DOHH2 (cell line): ENCODE results near the gene TMEM107.

Experiments
- H3F3A ChIP-seq: fragments of 200-600 bp; sonication (generic), shearing (Covaris generic); 2 replicates; pipeline ENCODE4 v1.6.0; 2016; ENCODE audit warnings: antibody characterized with exemption, mild to moderate bottlenecking; ENCODE audit not compliant: control insufficient read depth, insufficient read depth
- H3K27ac ChIP-seq: fragments of 200-600 bp; sonication (generic); 2 replicates; pipeline ENCODE4 v1.5.1; 2014; ENCODE audit warnings: low read depth, mild to moderate bottlenecking, low read length, moderate library complexity
- H3K27me3 ChIP-seq: fragments of 200-600 bp; sonication (generic); 2 replicates; pipeline ENCODE4 v1.6.1; 2014; ENCODE audit warnings: mild to moderate bottlenecking, low read length, mixed read lengths; ENCODE audit not compliant: control insufficient read depth
- H3K36me3 ChIP-seq: fragments of 200-600 bp; sonication (generic); 2 replicates; pipeline ENCODE4 v1.6.1; 2014; ENCODE audit warnings: mild to moderate bottlenecking, low read length, moderate library complexity, mixed read lengths; ENCODE audit not compliant: control insufficient read depth
- H3K4me1 ChIP-seq: fragments of 200-600 bp; sonication (generic); 2 replicates; pipeline ENCODE4 v1.6.1; 2014; ENCODE audit warnings: mild to moderate bottlenecking, low read length, mixed read lengths; ENCODE audit not compliant: control insufficient read depth
- H3K4me2 ChIP-seq: fragments of 200-600 bp; sonication (generic); 2 replicates; pipeline ENCODE4 v1.6.0; 2014; ENCODE audit warnings: mild to moderate bottlenecking, low read length, moderate library complexity
- H3K4me3 ChIP-seq: fragments of 200-600 bp; sonication (generic); 2 replicates; pipeline ENCODE4 v1.5.1; 2014; ENCODE audit warnings: mild to moderate bottlenecking, low read length, mixed read lengths
- H3K79me2 ChIP-seq: fragments of 200-600 bp; sonication (generic); 2 replicates; pipeline ENCODE4 v1.6.1; 2014; ENCODE audit warnings: mild to moderate bottlenecking, low read length, mixed read lengths; ENCODE audit not compliant: control insufficient read depth
- H3K9me2 ChIP-seq: fragments of 200-600 bp; sonication (generic); replicated peaks from 2 replicates; pipeline ENCODE4 v1.6.1; 2014; ENCODE audit warnings: mild to moderate bottlenecking, low read length, mixed read lengths; ENCODE audit not compliant: control insufficient read depth
- H3K9me3 ChIP-seq: fragments of 200-600 bp; sonication (generic); 2 replicates; pipeline ENCODE4 v1.6.1; 2014; ENCODE audit warnings: antibody characterized with exemption, low read length, mixed read lengths; ENCODE audit not compliant: control insufficient read depth, insufficient read depth
- H4K20me1 ChIP-seq: fragments of 200-600 bp; sonication (generic); 2 replicates; pipeline ENCODE4 v1.6.0; 2014; ENCODE audit warnings: low read depth, mild to moderate bottlenecking, antibody characterized with exemption, low read length, moderate library complexity; ENCODE audit not compliant: control insufficient read depth, insufficient read depth
- EZH2phosphoT487 ChIP-seq: fragments of 200-600 bp; sonication (generic); IDR thresholded peaks from 2 replicates; pipeline ENCODE4 v1.6.1; 2017; ENCODE audit warnings: borderline replicate concordance, mild to moderate bottlenecking, antibody characterized with exemption, low read length, moderate library complexity, mixed read lengths
- TF ChIP-seq, protein P1 (sequence below): fragments of 200-600 bp; sonication (generic); IDR thresholded peaks from one replicate; pipeline ENCODE4 v1.5.1; 2014; ENCODE audit warnings: antibody characterized with exemption, mild to moderate bottlenecking, low read depth, low read length; ENCODE audit not compliant: poor library complexity, severe bottlenecking

TMEM107 gene

GRCh38 chr17:8185582-8186445 lies 9.6 kb upstream of the TMEM107 start:
- H3F3A ChIP-seq: peaks cover 27% of the 10 kb centered on the region
- H3K36me3 ChIP-seq: no peaks in the 10 kb centered on the region; the same call in 1 of the 2 replicates
- H3K4me2 ChIP-seq: peak overlapping the region; percentile 86
- H3K79me2 ChIP-seq: peaks cover 21% of the 10 kb centered on the region
- 0 out of 2 replicates have a peak, but pooled peaks cover 6% of the 10 kb centered on the region for H3K27me3 ChIP-seq
- no peaks in the 10 kb centered on the region for H3K9me3 ChIP-seq
- TF ChIP-seq EZH2phosphoT487: no peak
- TF ChIP-seq, protein P1, sequence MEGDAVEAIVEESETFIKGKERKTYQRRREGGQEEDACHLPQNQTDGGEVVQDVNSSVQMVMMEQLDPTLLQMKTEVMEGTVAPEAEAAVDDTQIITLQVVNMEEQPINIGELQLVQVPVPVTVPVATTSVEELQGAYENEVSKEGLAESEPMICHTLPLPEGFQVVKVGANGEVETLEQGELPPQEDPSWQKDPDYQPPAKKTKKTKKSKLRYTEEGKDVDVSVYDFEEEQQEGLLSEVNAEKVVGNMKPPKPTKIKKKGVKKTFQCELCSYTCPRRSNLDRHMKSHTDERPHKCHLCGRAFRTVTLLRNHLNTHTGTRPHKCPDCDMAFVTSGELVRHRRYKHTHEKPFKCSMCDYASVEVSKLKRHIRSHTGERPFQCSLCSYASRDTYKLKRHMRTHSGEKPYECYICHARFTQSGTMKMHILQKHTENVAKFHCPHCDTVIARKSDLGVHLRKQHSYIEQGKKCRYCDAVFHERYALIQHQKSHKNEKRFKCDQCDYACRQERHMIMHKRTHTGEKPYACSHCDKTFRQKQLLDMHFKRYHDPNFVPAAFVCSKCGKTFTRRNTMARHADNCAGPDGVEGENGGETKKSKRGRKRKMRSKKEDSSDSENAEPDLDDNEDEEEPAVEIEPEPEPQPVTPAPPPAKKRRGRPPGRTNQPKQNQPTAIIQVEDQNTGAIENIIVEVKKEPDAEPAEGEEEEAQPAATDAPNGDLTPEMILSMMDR: no peak
- H3K4me1 ChIP-seq: peaks cover 32% of the 10 kb centered on the region
- no peaks in the 10 kb centered on the region for H3K9me2 ChIP-seq
- H4K20me1 ChIP-seq: 0 out of 2 replicates have a peak, but pooled peaks cover 6% of the 10 kb centered on the region
- peak overlapping the region; percentile 84 for H3K27ac ChIP-seq
- peak overlapping the region; percentile 95 for H3K4me3 ChIP-seq

DNA sequence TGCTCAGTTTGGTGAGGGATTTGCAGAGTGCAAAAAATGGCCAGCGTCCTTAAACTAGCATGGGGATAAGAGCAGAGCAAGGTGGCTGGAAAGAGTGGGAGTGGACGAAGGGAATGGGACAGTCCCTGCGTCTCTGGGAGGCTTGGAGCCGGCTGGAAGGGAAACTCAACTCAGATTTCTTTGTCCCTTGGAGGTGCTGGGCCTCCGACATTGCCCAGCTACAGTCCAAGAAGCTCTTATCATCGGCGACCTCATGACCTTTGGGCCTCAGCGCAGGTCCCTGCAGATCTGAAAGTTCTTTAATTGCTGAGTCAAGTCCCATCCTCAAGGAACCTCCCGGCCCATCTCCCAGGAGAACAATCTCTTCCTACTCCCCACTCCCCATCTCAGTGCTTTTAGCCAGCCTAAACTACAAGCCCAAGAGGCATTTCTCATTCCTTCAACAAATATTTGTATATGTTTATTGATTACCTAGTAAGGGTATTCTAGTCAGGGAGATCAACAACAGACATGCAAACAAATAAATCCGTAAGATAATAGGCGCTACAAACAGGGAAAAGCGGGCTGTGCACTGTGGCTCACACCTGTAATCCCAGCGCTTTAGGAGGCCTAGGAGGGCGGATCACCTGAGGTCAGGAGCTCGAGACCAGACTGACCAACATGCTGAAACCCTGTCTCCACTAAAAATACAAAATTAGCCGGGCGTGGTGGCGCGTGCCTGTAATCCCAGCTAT lies 985 bp upstream of the TMEM107 start:
- peaks cover 6% of the 10 kb centered on the region; the same call in 1 of the 2 replicates for H3K36me3 ChIP-seq
- no peak overlapping the region for H3K27ac ChIP-seq
- no peaks in the 10 kb centered on the region for H3K9me2 ChIP-seq
- H3K4me1 ChIP-seq: peaks cover 36% of the 10 kb centered on the region
- TF ChIP-seq, protein P1: no peak
- no peak for TF ChIP-seq EZH2phosphoT487
- H3K4me3 ChIP-seq: peak overlapping the region; percentile 92
- H4K20me1 ChIP-seq: 0 out of 2 replicates have a peak, but pooled peaks cover 2% of the 10 kb centered on the region
- peaks cover 14% of the 10 kb centered on the region for H3F3A ChIP-seq
- no peaks in the 10 kb centered on the region for H3K27me3 ChIP-seq
- no peaks in the 10 kb centered on the region for H3K9me3 ChIP-seq
- peaks cover 22% of the 10 kb centered on the region for H3K79me2 ChIP-seq
- H3K4me2 ChIP-seq: peak overlapping the region; percentile 87

- peaks cover 37% of the 10 kb centered on the region for H3K4me1 ChIP-seq
- H3K4me3 ChIP-seq: peak overlapping the region; percentile 92
- peaks cover 14% of the 10 kb centered on the region for H3F3A ChIP-seq
- peaks cover 22% of the 10 kb centered on the region for H3K79me2 ChIP-seq
- TF ChIP-seq, protein P1: no peak
- TF ChIP-seq EZH2phosphoT487: no peak
- peak overlapping the region; percentile 67 for H3K27ac ChIP-seq
- H3K36me3 ChIP-seq: peaks cover 6% of the 10 kb centered on the region; the same call in 1 of the 2 replicates
- H4K20me1 ChIP-seq: 0 out of 2 replicates have a peak, but pooled peaks cover 3% of the 10 kb centered on the region
- H3K27me3 ChIP-seq: no peaks in the 10 kb centered on the region
- H3K9me3 ChIP-seq: no peaks in the 10 kb centered on the region
- no peaks in the 10 kb centered on the region for H3K9me2 ChIP-seq
- H3K4me2 ChIP-seq: peak overlapping the region; percentile 87
These were observed 384 bp downstream of the TMEM107 start for GRCh38 chr17:8175795-8176196.
